A673 (cell line): Measurements from ENCODE around the gene DDAH1.

Experiments
- EZH2 ChIP-seq: fragments of 200-600 bp; sonication (generic); IDR thresholded peaks from 2 replicates; pipeline ENCODE4 v1.6.1; 2017; ENCODE audit warnings: borderline replicate concordance, low read depth, mild to moderate bottlenecking, mixed read lengths, antibody characterized with exemption, low read length; ENCODE audit not compliant: poor library complexity, severe bottlenecking
- TF ChIP-seq, protein P1 (sequence below): fragments of 300-800, 200-600 bp; sonication (generic); conservative IDR thresholded peaks from 2 replicates; pipeline ENCODE4 v1.5.1; 2017; ENCODE audit warnings: low read depth, mild to moderate bottlenecking, antibody characterized with exemption, low read length, moderate library complexity, mixed read lengths

- TF ChIP-seq, protein P1, sequence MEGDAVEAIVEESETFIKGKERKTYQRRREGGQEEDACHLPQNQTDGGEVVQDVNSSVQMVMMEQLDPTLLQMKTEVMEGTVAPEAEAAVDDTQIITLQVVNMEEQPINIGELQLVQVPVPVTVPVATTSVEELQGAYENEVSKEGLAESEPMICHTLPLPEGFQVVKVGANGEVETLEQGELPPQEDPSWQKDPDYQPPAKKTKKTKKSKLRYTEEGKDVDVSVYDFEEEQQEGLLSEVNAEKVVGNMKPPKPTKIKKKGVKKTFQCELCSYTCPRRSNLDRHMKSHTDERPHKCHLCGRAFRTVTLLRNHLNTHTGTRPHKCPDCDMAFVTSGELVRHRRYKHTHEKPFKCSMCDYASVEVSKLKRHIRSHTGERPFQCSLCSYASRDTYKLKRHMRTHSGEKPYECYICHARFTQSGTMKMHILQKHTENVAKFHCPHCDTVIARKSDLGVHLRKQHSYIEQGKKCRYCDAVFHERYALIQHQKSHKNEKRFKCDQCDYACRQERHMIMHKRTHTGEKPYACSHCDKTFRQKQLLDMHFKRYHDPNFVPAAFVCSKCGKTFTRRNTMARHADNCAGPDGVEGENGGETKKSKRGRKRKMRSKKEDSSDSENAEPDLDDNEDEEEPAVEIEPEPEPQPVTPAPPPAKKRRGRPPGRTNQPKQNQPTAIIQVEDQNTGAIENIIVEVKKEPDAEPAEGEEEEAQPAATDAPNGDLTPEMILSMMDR: no peak
- TF ChIP-seq EZH2: no peak
Measured at GRCh38 chr1:85317560-85317959, 147.4 kb downstream of the DDAH1 start.
